ENCODE data around the gene ZC3H10.

DNA sequence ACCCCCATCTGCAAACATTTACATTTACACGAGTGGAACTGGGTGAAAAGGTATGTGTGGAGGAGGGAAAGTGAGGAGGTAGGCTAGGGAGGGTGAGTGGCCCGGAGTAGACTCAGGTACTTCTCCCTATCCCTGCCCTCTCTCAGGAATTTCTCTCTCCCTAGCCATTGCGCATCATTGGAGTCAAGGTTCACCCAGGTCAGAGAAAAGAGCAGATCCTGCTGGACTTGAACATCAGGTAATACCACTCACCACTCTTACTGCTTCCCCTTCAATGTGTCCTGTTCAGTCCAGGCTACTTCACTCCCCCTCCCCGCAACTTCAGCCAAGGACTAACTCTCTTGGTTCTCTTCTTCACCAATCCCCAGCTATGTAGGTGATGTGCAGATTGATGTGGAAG, 12.8 kb downstream of the ZC3H10 start:
- no peak for TF ChIP-seq EZH2 (IDR thresholded peaks at IDR 0.05; ENCODE audit: insufficient read depth, poor library complexity, severe bottlenecking)
- no peak for TF ChIP-seq EZH2phosphoT487 (IDR thresholded peaks at IDR 0.05; ENCODE audit: insufficient read depth, low read depth)

Measured in GM23248 (cell line).